ENCODE data around the gene SLCO4A1. TPM values are rescaled to one million over a fixed set of nuclear protein-coding genes. Genes with fewer than 3 reads are reported as not detected.

SLCO4A1 gene
- total and polyA plus RNA-seq, 2 donors (not counting 3 experiments of a cell fraction or from before 2014, with no cell fraction given): 1.4 to 4.1 TPM

- intact Hi-C loops (cut with micrococcal nuclease): loop anchor here (1.0 kb wide), 1 partner anchor 11 kb away; no protein-coding TSS in a partner anchor
- dilution Hi-C loops (cut with MboI; ENCODE audit: extremely low pct_ligation_motif_present, low sequenced_read_pairs): no loop called here
- H2AFZ ChIP-seq (ENCODE audit: low read depth, low read length): no peak overlapping the region
Observed at GRCh38 chr20:62663145-62664018, 21.1 kb downstream of the SLCO4A1 start.

More at GRCh38 chr20:62663145-62664018, 21.1 kb downstream of the SLCO4A1 start:
- Histone ChIP-seq H3K4me3 (replicated peaks in 1 of 3; ENCODE audit: insufficient read depth in 1 of 3, low read depth in 1 of 3, low read length in 3 of 3) (no peak overlapping the region), H3K79me2 (ENCODE audit: control insufficient read depth, insufficient read depth, low read length) (no peaks in the 10 kb centered on the region), H3K9ac (replicated peaks; ENCODE audit: extremely low read depth, insufficient read depth, low read length) (no peak overlapping the region), H3K27ac (ENCODE audit: insufficient read depth, low read depth, low read length) (no peak overlapping the region), H4K20me1 (replicated peaks; ENCODE audit: control insufficient read depth, extremely low read depth, insufficient read depth, low read length) (no peaks in the 10 kb centered on the region), H3K9me1 (replicated peaks; ENCODE audit: control insufficient read depth, extremely low read depth, insufficient read depth, low read length) (no peaks in the 10 kb centered on the region), H3K27me3 (ENCODE audit: control insufficient read depth in 2 of 2, insufficient read depth in 2 of 2, low read length in 2 of 2) (no peaks in the 10 kb centered on the region), H3K36me3 (ENCODE audit: control insufficient read depth in 2 of 2, extremely low read depth in 1 of 2, insufficient read depth in 2 of 2, low read length in 2 of 2) (no peaks in the 10 kb centered on the region), H3K4me2 (ENCODE audit: insufficient read depth, low read length) (no peak overlapping the region), H3K9me3 (replicated peaks; ENCODE audit: control insufficient read depth, insufficient read depth, low read length) (no peaks in the 10 kb centered on the region), H3K4me1 (ENCODE audit: control insufficient read depth, extremely low read depth, insufficient read depth, low read length) (peaks cover 13% of the 10 kb centered on the region)
- ChIA-PET POLR2A (no interaction called here), CTCF (no interaction called here)
- FAIRE-seq: no peak
- TF ChIP-seq MYC (IDR thresholded peaks at IDR 0.05; ENCODE audit: low read depth, low read length): no peak
- TF ChIP-seq POLR2A (IDR thresholded peaks at IDR 0.05; ENCODE audit: low read depth, low read length): no peak
- no peak for TF ChIP-seq CTCF (IDR thresholded peaks at IDR 0.05; ENCODE audit: extremely low read depth in 1 of 2, insufficient read depth in 1 of 2, low read depth in 1 of 2, low read length in 2 of 2)
- no peak for TF ChIP-seq JUN (IDR thresholded peaks at IDR 0.05; ENCODE audit: borderline replicate concordance, insufficient read depth, insufficient read length, low read depth)
- no peak for TF ChIP-seq EZH2 (IDR thresholded peaks at IDR 0.05; ENCODE audit: borderline replicate concordance, low read depth, low read length, severe bottlenecking)
- no peak for TF ChIP-seq GATA2 (IDR thresholded peaks at IDR 0.05; ENCODE audit: insufficient read depth, insufficient read length, low read depth, low read length)
- TF ChIP-seq, protein P1, sequence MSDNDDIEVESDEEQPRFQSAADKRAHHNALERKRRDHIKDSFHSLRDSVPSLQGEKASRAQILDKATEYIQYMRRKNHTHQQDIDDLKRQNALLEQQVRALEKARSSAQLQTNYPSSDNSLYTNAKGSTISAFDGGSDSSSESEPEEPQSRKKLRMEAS (IDR thresholded peaks at IDR 0.05; ENCODE audit: insufficient read depth, insufficient read length): no peak
- TF ChIP-seq FOS (IDR thresholded peaks at IDR 0.05; ENCODE audit: borderline replicate concordance, insufficient read depth, low read length): no peak
- no peak for TF ChIP-seq POLR2AphosphoS5 (IDR thresholded peaks at IDR 0.05; ENCODE audit: insufficient read depth, low read depth, low read length)
- DNase-seq (ENCODE audit: low read depth, low spot score): no peak
- BruUV-seq (replicated peaks): no TSS peak
